SK-N-SH (cell line): ENCODE measurements around the gene PTTG1IP. TPM values are rescaled to one million over a fixed set of nuclear protein-coding genes. Genes with fewer than 3 reads are reported as not detected.

Source experiments
- CTCF ChIA-PET: fragments of 300-600, 350-600 bp; formaldehyde crosslinking; extraction: SDS; loops from one replicate; lab custom pipeline; 2021; lab: Yijun Ruan, JAX
- POLR2A ChIA-PET: fragments of 350-600 bp; sonication (Branson Sonifier 250); formaldehyde crosslinking; extraction: SDS; loops from one replicate; lab custom pipeline; 2020; ENCODE audit warnings: antibody characterized with exemption, inconsistent platforms; lab: Yijun Ruan, JAX
- DNase-seq: peaks from one replicate; pipeline ENCODE4 v3.0.0; 2012
- H2AFZ ChIP-seq: fragments of 200-600 bp; sonication (generic); 2 replicates; pipeline ENCODE4 v1.8.1; 2016; ENCODE audit warnings: antibody characterized with exemption, mild to moderate bottlenecking, low read depth
- H3F3A ChIP-seq: fragments of 200-600 bp; sonication (generic); replicated peaks from 2 replicates; pipeline ENCODE3; 2016; ENCODE audit warnings: antibody characterized with exemption, mild to moderate bottlenecking; ENCODE audit not compliant: insufficient read depth
- H3K27ac ChIP-seq, 2 experiments: fragments of 200-500 bp in 1 of 2; fragments of 200-600 bp in 1 of 2; sonication (Bioruptor generic) in 1 of 2; sonication (generic), shearing (Covaris generic) in 1 of 2; 2 replicates each; pipeline versions ENCODE4 v1.5.1 to v1.6.1; 2014 to 2016; ENCODE audit warnings: low read depth in 2 of 2, inconsistent platforms in 1 of 2, low read length in 1 of 2, mild to moderate bottlenecking in 1 of 2, mixed read lengths in 1 of 2
- H3K27me3 ChIP-seq: fragments of 200-600 bp; sonication (generic), shearing (Covaris generic); 2 replicates; pipeline ENCODE4 v1.6.1; 2016; ENCODE audit warnings: mixed run types; ENCODE audit not compliant: insufficient read depth
- H3K36me3 ChIP-seq, 2 experiments: fragments of 200-500 bp in 1 of 2; fragments of 200-600 bp in 1 of 2; sonication (Bioruptor generic) in 1 of 2; sonication (generic) in 1 of 2; replicated peaks in 1 of 2; 2 replicates each; pipeline versions ENCODE3 to v1.5.1; 2014 to 2016; ENCODE audit warnings: low read length in 1 of 2, mild to moderate bottlenecking in 1 of 2; ENCODE audit not compliant: insufficient read depth in 2 of 2, control insufficient read depth in 1 of 2
- H3K4me1 ChIP-seq, 2 experiments: fragments of 200-500 bp in 1 of 2; fragments of 200-600 bp in 1 of 2; sonication (Bioruptor generic) in 1 of 2; sonication (generic), shearing (Covaris generic) in 1 of 2; 2 replicates each; pipeline versions ENCODE4 v1.5.1 to v1.6.1; 2014 to 2016; ENCODE audit warnings: low read depth in 1 of 2, low read length in 1 of 2, mixed run types in 1 of 2; ENCODE audit not compliant: insufficient read depth in 2 of 2, control insufficient read depth in 1 of 2
- H3K4me2 ChIP-seq: fragments of 200-600 bp; sonication (generic), shearing (Covaris generic); 2 replicates; pipeline ENCODE4 v1.6.1; 2017; ENCODE audit warnings: mixed run types
- H3K4me3 ChIP-seq, 2 experiments: fragments of 200-500 bp in 1 of 2; fragments of 200-600 bp in 1 of 2; sonication (Bioruptor generic) in 1 of 2; sonication (generic), shearing (Covaris generic) in 1 of 2; 2 replicates each; pipeline versions ENCODE4 v1.5.1 to v1.8.1; 2014 to 2016; ENCODE audit warnings: low read depth in 2 of 2, inconsistent platforms in 1 of 2, low read length in 1 of 2, mild to moderate bottlenecking in 1 of 2, mixed read lengths in 1 of 2, moderate library complexity in 1 of 2
- H3K79me2 ChIP-seq: fragments of 200-600 bp; sonication (generic); 2 replicates; pipeline ENCODE4 v1.8.1; 2017; ENCODE audit warnings: mild to moderate bottlenecking; ENCODE audit not compliant: insufficient read depth
- H3K9ac ChIP-seq: fragments of 200-600 bp; sonication (generic); 2 replicates; pipeline ENCODE4 v1.6.1; 2017; ENCODE audit warnings: mixed run types
- H3K9me2 ChIP-seq: fragments of 200-600 bp; sonication (generic); 2 replicates; pipeline ENCODE4 v1.6.1; 2017; ENCODE audit warnings: mixed run types
- H3K9me3 ChIP-seq: fragments of 200-600 bp; sonication (generic); 2 replicates; pipeline ENCODE4 v1.6.1; 2017; ENCODE audit warnings: mixed run types, mild to moderate bottlenecking, moderate library complexity
- H4K20me1 ChIP-seq: fragments of 200-600 bp; sonication (generic); 2 replicates; pipeline ENCODE4 v1.6.1; 2017; ENCODE audit warnings: mild to moderate bottlenecking, mixed run types; ENCODE audit not compliant: insufficient read depth
- NRF1 ChIP-seq: IDR thresholded peaks from 2 replicates; pipeline ENCODE4 v1.6.1; 2012; ENCODE audit warnings: low read depth, mild to moderate bottlenecking, low read length
- REST ChIP-seq: IDR thresholded peaks from 2 replicates; pipeline ENCODE4 v1.6.1; 2012; ENCODE audit warnings: mild to moderate bottlenecking, low read depth, low read length, moderate library complexity
- RFX5 ChIP-seq: IDR thresholded peaks from 2 replicates; pipeline ENCODE4 v1.6.1; 2012; ENCODE audit warnings: mild to moderate bottlenecking, improper control_type of control experiment, low read length
- TCF12 ChIP-seq: IDR thresholded peaks from 2 replicates; pipeline ENCODE4 v1.4.0; 2012
- USF2 ChIP-seq: fragments of 150-350 bp; IDR thresholded peaks from 2 replicates; pipeline ENCODE4 v1.6.1; 2017; ENCODE audit warnings: antibody characterized with exemption, low read length, low read depth, borderline replicate concordance
- WGBS: methylation state at CpG from one replicate; pipeline ENCODE4 v1.1.6; 2017; ENCODE audit warnings: low lambda C conversion rate; 5-methylcytosine and 5-hydroxymethylcytosine counted together
- polyA plus RNA-seq, 3 experiments: library from polyadenylated mRNA; depleted of rRNA; stranded (reverse); fragments of >200 nt; gene quantifications; 2 replicates each; pipeline ENCODE4 v1.2.3, GENCODE V29; 2012
- TF ChIP-seq, protein P1 (sequence below): IDR thresholded peaks from 2 replicates; pipeline ENCODE4 v1.4.0; 2012; ENCODE audit warnings: low read depth, borderline replicate concordance
- TF ChIP-seq, protein P2 (sequence below): IDR thresholded peaks from 2 replicates; pipeline ENCODE4; 2012

The PTTG1IP gene
- polyA plus RNA-seq, 1 of the 3 experiments (the other 2 are of a cell fraction), result 171 TPM

DNA sequence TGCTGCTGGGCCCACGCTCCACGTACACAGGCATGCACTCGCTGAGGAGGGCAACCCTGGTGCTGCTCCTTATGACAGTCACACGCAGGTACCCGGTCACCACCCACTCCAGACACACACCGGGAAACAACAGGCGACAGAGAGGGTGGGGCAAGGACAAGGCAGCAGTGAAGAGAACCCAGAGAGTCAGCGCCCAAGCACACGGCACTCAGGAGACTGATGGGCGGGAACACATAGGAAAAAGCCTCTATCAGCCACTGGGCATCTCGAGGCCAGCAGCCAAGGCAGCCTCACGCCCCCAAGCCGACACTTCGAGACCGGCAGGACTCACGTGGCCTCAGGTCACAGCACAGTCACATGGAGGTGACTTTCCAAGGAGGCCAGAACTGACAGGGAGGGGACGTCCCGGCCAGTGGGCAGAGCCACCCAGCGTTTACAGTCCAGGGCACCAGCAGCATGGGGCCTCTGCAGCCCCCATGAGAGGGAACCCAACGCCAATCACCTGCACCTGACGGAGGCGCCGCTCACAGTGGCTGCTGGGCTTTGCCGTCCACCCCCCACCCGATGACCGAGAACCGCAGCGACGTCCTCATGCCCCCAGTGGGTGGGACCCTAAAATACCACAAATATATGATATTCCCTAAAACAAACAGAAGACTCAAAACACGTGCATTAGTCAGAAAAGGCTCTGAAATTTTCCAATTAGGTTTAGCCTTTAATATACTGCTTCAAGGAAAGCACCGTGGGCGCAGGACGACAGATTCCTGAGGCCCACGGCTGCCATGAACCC is 19.7 kb downstream of the PTTG1IP start:
- Histone ChIP-seq H3K4me1 (no peaks in the 10 kb centered on the region), H3K27ac (no peak overlapping the region), H3K9me3 (no peaks in the 10 kb centered on the region), H3K4me3 (no peak overlapping the region), H3F3A (no peaks in the 10 kb centered on the region), H3K9ac (no peak overlapping the region), H3K79me2 (peaks cover 77% of the 10 kb centered on the region), H3K4me2 (no peak overlapping the region), H2AFZ (no peak overlapping the region), H4K20me1 (peaks cover 80% of the 10 kb centered on the region), H3K27me3 (no peaks in the 10 kb centered on the region), H3K9me2 (no peaks in the 10 kb centered on the region), H3K36me3 (peaks cover 45 to 86% of the 10 kb centered on the region in 2 experiments)
- TF ChIP-seq TCF12 (no peak), REST (no peak), RFX5 (no peak), NRF1 (no peak), USF2 (no peak)
- TF ChIP-seq, protein P1, sequence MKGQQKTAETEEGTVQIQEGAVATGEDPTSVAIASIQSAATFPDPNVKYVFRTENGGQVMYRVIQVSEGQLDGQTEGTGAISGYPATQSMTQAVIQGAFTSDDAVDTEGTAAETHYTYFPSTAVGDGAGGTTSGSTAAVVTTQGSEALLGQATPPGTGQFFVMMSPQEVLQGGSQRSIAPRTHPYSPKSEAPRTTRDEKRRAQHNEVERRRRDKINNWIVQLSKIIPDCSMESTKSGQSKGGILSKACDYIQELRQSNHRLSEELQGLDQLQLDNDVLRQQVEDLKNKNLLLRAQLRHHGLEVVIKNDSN, result no peak
- ChIA-PET POLR2A (no interaction called here), CTCF (interaction anchor here (2.0 kb wide), 1 partner anchor 53 kb away, joined by 6 read pairs; no protein-coding TSS in a partner anchor)
- 96% methylated on average over 22 of the region's 34 CpGs for WGBS
- DNase-seq, result no peak

DNA sequence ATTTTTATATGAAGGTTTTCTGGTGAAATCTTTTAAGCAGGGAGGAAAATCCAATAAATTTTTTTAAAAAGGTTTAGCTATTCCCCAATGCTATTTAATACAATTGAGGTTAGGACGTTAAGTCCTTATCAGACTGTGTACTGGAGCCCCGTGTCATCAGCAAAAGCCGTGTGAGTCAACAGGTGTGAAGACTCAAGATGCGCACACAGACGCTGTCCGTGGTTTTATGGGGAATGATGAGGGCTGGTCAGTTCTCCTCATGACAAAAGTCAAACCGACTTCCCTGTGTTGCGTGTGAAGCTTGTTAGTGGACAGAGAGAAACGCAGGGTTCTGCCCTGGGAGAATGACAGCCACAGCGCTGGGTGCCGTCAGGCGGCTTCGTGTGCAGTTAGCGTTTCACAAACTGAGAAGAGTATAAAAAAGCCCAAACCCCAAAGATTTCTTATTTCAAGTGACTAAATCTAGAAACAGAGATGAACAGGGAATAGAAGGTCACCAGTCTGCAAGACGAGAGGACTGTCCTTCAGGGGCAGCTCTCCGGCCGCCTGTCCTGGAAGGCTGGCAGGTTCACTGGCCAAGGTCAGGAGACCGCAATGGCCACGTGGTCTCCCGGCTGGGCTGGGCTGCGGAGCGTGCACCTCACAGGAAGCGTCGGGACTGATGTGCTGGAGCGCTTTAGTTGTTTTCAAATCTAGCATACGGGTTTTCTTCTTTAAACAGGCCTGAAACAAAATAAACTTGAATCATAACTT is 22.4 kb downstream of the PTTG1IP start:
- no peak for TF ChIP-seq USF2
- TF ChIP-seq, protein P2, sequence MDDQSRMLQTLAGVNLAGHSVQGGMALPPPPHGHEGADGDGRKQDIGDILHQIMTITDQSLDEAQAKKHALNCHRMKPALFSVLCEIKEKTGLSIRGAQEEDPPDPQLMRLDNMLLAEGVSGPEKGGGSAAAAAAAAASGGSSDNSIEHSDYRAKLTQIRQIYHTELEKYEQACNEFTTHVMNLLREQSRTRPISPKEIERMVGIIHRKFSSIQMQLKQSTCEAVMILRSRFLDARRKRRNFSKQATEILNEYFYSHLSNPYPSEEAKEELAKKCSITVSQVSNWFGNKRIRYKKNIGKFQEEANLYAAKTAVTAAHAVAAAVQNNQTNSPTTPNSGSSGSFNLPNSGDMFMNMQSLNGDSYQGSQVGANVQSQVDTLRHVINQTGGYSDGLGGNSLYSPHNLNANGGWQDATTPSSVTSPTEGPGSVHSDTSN, result no peak
- H3K9ac ChIP-seq, result no peak overlapping the region
- 94% methylated on average over 26 of the region's 26 CpGs for WGBS
- peaks cover 50% of the 10 kb centered on the region for H3K79me2 ChIP-seq
- H3F3A ChIP-seq, result no peaks in the 10 kb centered on the region
- DNase-seq, result no peak
- H2AFZ ChIP-seq, result no peak overlapping the region
- POLR2A ChIA-PET, result no interaction called here
- peaks cover 35 to 66% of the 10 kb centered on the region in 2 experiments for H3K36me3 ChIP-seq
- no peaks in the 10 kb centered on the region for H3K9me3 ChIP-seq
- CTCF ChIA-PET, result interaction anchor here (1.2 to 1.5 kb wide), 3 partner anchors 10 to 51 kb away, joined by 3 read pairs; partner anchors contain the start of gene PTTG1IP
- no peak overlapping the region for H3K4me2 ChIP-seq
- no peaks in the 10 kb centered on the region for H3K27me3 ChIP-seq
- peaks cover 0 to 8% of the 10 kb centered on the region in 2 experiments; a peak in 1 of 4 replicates for H3K4me1 ChIP-seq
- peaks cover 53% of the 10 kb centered on the region for H4K20me1 ChIP-seq
- H3K4me3 ChIP-seq, result no peak overlapping the region
- no peaks in the 10 kb centered on the region for H3K9me2 ChIP-seq
- H3K27ac ChIP-seq, result no peak overlapping the region
